GM12891 (cell line): Measurements from ENCODE around the gene ZNF641.

Experiments
- POLR2A ChIP-seq: IDR thresholded peaks from 2 replicates; pipeline ENCODE4 v1.6.1; 2011; ENCODE audit warnings: low read depth, low read length, control low read depth
- SPI1 ChIP-seq: IDR thresholded peaks from 2 replicates; pipeline ENCODE4 v1.6.1; 2011; ENCODE audit warnings: low read depth, low read length, control low read depth
- TAF1 ChIP-seq: IDR thresholded peaks from 2 replicates; pipeline ENCODE4 v1.6.1; 2011; ENCODE audit warnings: low read depth, low read length, control low read depth

DNA sequence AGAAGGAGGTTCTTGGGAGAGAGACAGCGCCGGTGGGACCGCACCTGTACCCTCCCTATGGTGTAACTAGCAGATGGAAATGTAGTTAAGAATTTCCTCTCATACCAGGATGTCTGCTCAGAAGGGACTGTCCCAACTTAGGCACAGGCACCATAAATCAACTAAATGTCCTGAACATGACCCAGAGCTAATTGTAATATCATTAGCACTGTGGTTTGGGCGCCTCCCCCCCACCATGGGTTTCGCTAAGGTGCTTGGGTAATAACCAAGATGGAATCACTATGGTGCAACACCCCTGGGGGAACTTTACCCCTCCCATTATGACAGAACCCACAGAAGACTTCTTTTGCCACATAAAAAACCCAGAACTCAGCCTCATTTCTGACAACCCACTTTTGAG lies 15.9 kb downstream of the ZNF641 start:
- TF ChIP-seq POLR2A (no peak), TAF1 (no peak), SPI1 (no peak)
